Measurements from ENCODE around the gene TMEM91.

GRCh38 chr19:41366089-41366488 is 10.2 kb upstream of the TMEM91 start:
- TF ChIP-seq RFX5 (IDR thresholded peaks at IDR 0.05; ENCODE audit: borderline replicate concordance, low read depth, low read length), result no peak
- TF ChIP-seq SAP30 (IDR thresholded peaks at IDR 0.05; ENCODE audit: insufficient read depth, insufficient replicate concordance, low read length), result no peak

Data from H1 (cell line).